OCI-LY7 (cell line): Measurements from ENCODE around the gene DNM3. TPM values are rescaled to one million over a fixed set of nuclear protein-coding genes. Genes with fewer than 3 reads are reported as not detected.

Source experiments
- BruUV-seq: library from RNA; stranded (reverse); fragments of 400-500 nt; replicated peaks from 2 replicates; lab custom pipeline; 2021; lab: Mats Ljungman, UMichigan
- CTCF ChIA-PET: fragments of 300-600 bp; sonication (Branson Sonifier 250); formaldehyde crosslinking; loops from one replicate; lab custom pipeline; 2022; ENCODE audit warnings: antibody characterized with exemption; ENCODE audit not compliant: unreplicated experiment; lab: Charles Lee
- POLR2A ChIA-PET: fragments of 300-600 bp; sonication (Branson Sonifier 250); formaldehyde crosslinking; loops from one replicate; lab custom pipeline; 2022; ENCODE audit warnings: antibody characterized with exemption; lab: Charles Lee
- DNase-seq: peaks from one replicate; pipeline ENCODE4 v3.0.0-alpha.2; 2015; ENCODE audit warnings: low spot score
- H2AFZ ChIP-seq: fragments of 200-600 bp; sonication (generic), shearing (Covaris generic); 2 replicates; pipeline ENCODE4 v1.6.1; 2014; ENCODE audit warnings: mild to moderate bottlenecking, antibody characterized with exemption, low read length, moderate library complexity
- H3K27ac ChIP-seq: fragments of 200-600 bp; sonication (generic); 2 replicates; pipeline ENCODE4 v1.5.1; 2014; ENCODE audit warnings: mixed run types, low read depth, mild to moderate bottlenecking, moderate library complexity, low read length, inconsistent platforms; ENCODE audit not compliant: poor library complexity, severe bottlenecking
- H3K36me3 ChIP-seq: fragments of 200-600 bp; sonication (generic); 2 replicates; pipeline ENCODE4 v1.6.1; 2014; ENCODE audit warnings: mild to moderate bottlenecking, antibody characterized with exemption, low read length, moderate library complexity, mixed read lengths; ENCODE audit not compliant: insufficient read depth
- H3K4me1 ChIP-seq: fragments of 200-600 bp; sonication (generic); 2 replicates; pipeline ENCODE4 v1.5.1; 2014; ENCODE audit warnings: mild to moderate bottlenecking, low read length; ENCODE audit not compliant: insufficient read depth, poor library complexity, severe bottlenecking
- H3K4me2 ChIP-seq: fragments of 200-600 bp; sonication (generic); 2 replicates; pipeline ENCODE4 v1.6.1; 2014; ENCODE audit warnings: mild to moderate bottlenecking, low read length
- H3K4me3 ChIP-seq: fragments of 200-600 bp; sonication (generic); 2 replicates; pipeline ENCODE4 v1.5.1; 2014; ENCODE audit warnings: mild to moderate bottlenecking, low read depth, low read length; ENCODE audit not compliant: poor library complexity, severe bottlenecking
- H3K79me2 ChIP-seq: fragments of 200-600 bp; sonication (generic); 2 replicates; pipeline ENCODE4 v1.6.1; 2016; ENCODE audit warnings: low read depth, mild to moderate bottlenecking, low read length, moderate library complexity, mixed read lengths; ENCODE audit not compliant: insufficient read depth
- H3K9me2 ChIP-seq: fragments of 200-600 bp; sonication (generic); 2 replicates; pipeline ENCODE4 v1.6.1; 2016; ENCODE audit warnings: mild to moderate bottlenecking, low read length, mixed read lengths; ENCODE audit not compliant: insufficient read depth
- H3K9me3 ChIP-seq: fragments of 200-600 bp; sonication (generic); 2 replicates; pipeline ENCODE4 v1.6.1; 2014; ENCODE audit warnings: mild to moderate bottlenecking, mixed run types, low read length, mixed read lengths
- H4K20me1 ChIP-seq: fragments of 200-600 bp; sonication (generic); 2 replicates; pipeline ENCODE4 v1.6.1; 2014; ENCODE audit warnings: mild to moderate bottlenecking, antibody characterized with exemption, low read length, moderate library complexity, mixed read lengths; ENCODE audit not compliant: insufficient read depth
- CTCF ChIP-seq: fragments of 200-600 bp; sonication (generic); conservative IDR thresholded peaks from 2 replicates; pipeline ENCODE4 v1.5.1; 2014; ENCODE audit warnings: mild to moderate bottlenecking, antibody characterized with exemption, low read length, moderate library complexity, mixed read lengths
- EZH2phosphoT487 ChIP-seq: fragments of 200-600 bp; sonication (generic); IDR thresholded peaks from 2 replicates; pipeline ENCODE4 v1.6.1; 2018; ENCODE audit warnings: low read depth, borderline replicate concordance, mild to moderate bottlenecking, mixed run types, antibody characterized with exemption, low read length, moderate library complexity, mixed read lengths
- intact Hi-C: fragments of 100-400 bp; cut with micrococcal nuclease; formaldehyde crosslinking; loops from one replicate; pipeline ENCODE4 v1.10.0; 2022; ENCODE audit not compliant: unreplicated experiment
- total RNA-seq, 2 experiments: library from RNA; depleted of rRNA in 1 of 2; stranded (reverse); fragments of >200 nt in 1 of 2; shearing (Covaris generic) in 1 of 2; gene quantifications; 2 replicates each; pipeline ENCODE4 v1.2.3, GENCODE V29; 2014 to 2022

Gene DNM3
- total RNA-seq, 2 experiments from 2014 or later: 0.47 to 0.61 TPM

- H3K9me3 ChIP-seq: no peaks in the 10 kb centered on the region
- H3K9me2 ChIP-seq: no peaks in the 10 kb centered on the region
- ChIA-PET CTCF (no interaction called here), POLR2A (interaction anchor here (0.5 kb wide), 1 partner anchor 1465 kb away, joined by 3 read pairs; no protein-coding TSS in a partner anchor)
- TF ChIP-seq CTCF: no peak
- TF ChIP-seq EZH2phosphoT487: no peak
- intact Hi-C loops: no loop called here
- no peak overlapping the region for H2AFZ ChIP-seq
- no peak overlapping the region for H3K4me2 ChIP-seq
- DNase-seq: no peak
- no peaks in the 10 kb centered on the region for H3K4me1 ChIP-seq
- H3K4me3 ChIP-seq: no peak overlapping the region
- BruUV-seq: no TSS peak
- no peak overlapping the region for H3K27ac ChIP-seq
- no peaks in the 10 kb centered on the region for H4K20me1 ChIP-seq
- no peaks in the 10 kb centered on the region for H3K36me3 ChIP-seq
- no peaks in the 10 kb centered on the region for H3K79me2 ChIP-seq
These were observed 244.8 kb downstream of the DNM3 start for GRCh38 chr1:172086137-172086536.

DNA sequence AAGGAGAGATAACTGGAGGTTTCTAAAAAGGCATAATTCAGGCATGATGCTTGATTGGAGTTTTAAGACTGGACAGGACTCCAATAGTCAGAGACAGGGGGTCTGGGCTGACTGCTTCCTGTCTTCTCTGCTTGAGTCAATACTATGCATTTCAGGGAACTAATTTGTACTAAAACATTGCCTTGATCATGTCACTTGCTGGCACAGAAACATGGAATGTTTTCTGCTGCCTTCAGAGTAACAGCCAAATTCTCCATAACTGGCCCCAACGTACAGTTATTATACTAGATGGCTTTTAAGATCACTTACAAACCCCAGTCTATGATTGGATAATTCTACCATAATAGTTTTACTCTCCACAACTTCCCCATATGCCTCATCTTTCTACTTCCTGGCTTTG lies 247.0 kb downstream of the DNM3 start:
- no peak overlapping the region for H3K4me2 ChIP-seq
- H4K20me1 ChIP-seq: no peaks in the 10 kb centered on the region
- intact Hi-C loops: no loop called here
- no peaks in the 10 kb centered on the region for H3K9me2 ChIP-seq
- no peaks in the 10 kb centered on the region for H3K4me1 ChIP-seq
- no peak overlapping the region for H3K4me3 ChIP-seq
- TF ChIP-seq CTCF: no peak
- no peak for TF ChIP-seq EZH2phosphoT487
- no peaks in the 10 kb centered on the region for H3K9me3 ChIP-seq
- ChIA-PET CTCF (no interaction called here), POLR2A (no interaction called here)
- no peak overlapping the region for H3K27ac ChIP-seq
- no peak for DNase-seq
- no peak overlapping the region for H2AFZ ChIP-seq
- H3K79me2 ChIP-seq: no peaks in the 10 kb centered on the region
- no TSS peak for BruUV-seq
- no peaks in the 10 kb centered on the region for H3K36me3 ChIP-seq

- Histone ChIP-seq H3K27ac (no peak overlapping the region), H3K79me2 (no peaks in the 10 kb centered on the region), H3K4me2 (no peak overlapping the region; the same call in 1 of the 2 replicates), H4K20me1 (no peaks in the 10 kb centered on the region), H3K36me3 (no peaks in the 10 kb centered on the region), H3K4me1 (no peaks in the 10 kb centered on the region), H3K9me2 (no peaks in the 10 kb centered on the region), H3K9me3 (no peaks in the 10 kb centered on the region), H3K4me3 (no peak overlapping the region), H2AFZ (no peak overlapping the region)
- DNase-seq: peak; percentile 30
- no TSS peak for BruUV-seq
- ChIA-PET POLR2A (no interaction called here), CTCF (no interaction called here)
- intact Hi-C loops: loop anchor here (1.0 kb wide), 1 partner anchor 309 kb away; no protein-coding TSS in a partner anchor
- TF ChIP-seq EZH2phosphoT487: no peak
- peak; percentile 72 for TF ChIP-seq CTCF
These were observed 248.6 kb downstream of the DNM3 start for GRCh38 chr1:172089768-172090510.
